Smooth muscle cell (in vitro differentiated cells): ENCODE results near the gene ADORA2B. TPM values are rescaled to one million over a fixed set of nuclear protein-coding genes. Genes with fewer than 3 reads are reported as not detected.

Source experiments
- DNase-seq: peaks from one replicate; lab custom pipeline; 2025; ENCODE audit not compliant: unreplicated experiment; lab: John Stamatoyannopoulos, UW
- H2AFZ ChIP-seq: fragments of 200-600 bp; sonication (generic); 2 replicates; pipeline ENCODE4 v1.6.0; 2016; ENCODE audit warnings: antibody characterized with exemption, low read depth, mild to moderate bottlenecking
- H3F3A ChIP-seq: fragments of 200-600 bp; sonication (generic); 2 replicates; pipeline ENCODE4 v1.6.0; 2017; ENCODE audit warnings: antibody characterized with exemption, low read depth
- H3K27ac ChIP-seq: fragments of 200-600 bp; sonication (generic); 2 replicates; pipeline ENCODE4 v1.5.1; 2016; ENCODE audit warnings: low read depth, mild to moderate bottlenecking
- H3K27me3 ChIP-seq: fragments of 200-600 bp; sonication (generic); 2 replicates; pipeline ENCODE4 v1.6.1; 2016; ENCODE audit warnings: low read depth, mild to moderate bottlenecking
- H3K36me3 ChIP-seq: fragments of 200-600 bp; sonication (generic); 2 replicates; pipeline ENCODE4 v1.5.1; 2016; ENCODE audit warnings: low read depth
- H3K4me1 ChIP-seq: fragments of 200-600 bp; sonication (generic); 2 replicates; pipeline ENCODE4 v1.5.1; 2016; ENCODE audit warnings: low read depth
- H3K4me2 ChIP-seq: fragments of 200-600 bp; sonication (generic); 2 replicates; pipeline ENCODE4 v1.6.0; 2016; ENCODE audit warnings: mild to moderate bottlenecking
- H3K4me3 ChIP-seq: fragments of 200-600 bp; sonication (generic); 2 replicates; pipeline ENCODE4 v1.5.1; 2016; ENCODE audit warnings: mild to moderate bottlenecking
- H3K79me2 ChIP-seq: fragments of 200-600 bp; sonication (generic); 2 replicates; pipeline ENCODE4 v1.6.0; 2016; ENCODE audit warnings: low read depth, mild to moderate bottlenecking
- H3K9ac ChIP-seq: fragments of 200-600 bp; sonication (generic); 2 replicates; pipeline ENCODE4 v1.6.0; 2016; ENCODE audit warnings: low read depth
- H3K9me3 ChIP-seq: fragments of 200-600 bp; sonication (generic); replicated peaks from 2 replicates; pipeline ENCODE4 v1.5.1; 2016; ENCODE audit warnings: low read depth
- H4K20me1 ChIP-seq: fragments of 200-600 bp; sonication (generic); 2 replicates; pipeline ENCODE4 v1.6.0; 2016; ENCODE audit warnings: low read depth
- WGBS: methylation state at CpG from one replicate; pipeline ENCODE4 v1.1.7; 2016; ENCODE audit warnings: low lambda C conversion rate; 5-methylcytosine and 5-hydroxymethylcytosine counted together
- polyA plus RNA-seq: library from polyadenylated mRNA; unstranded; fragments of >200 nt; fragmentation: Nextera tagmentation; extraction: Ambion mirVana; gene quantifications from 2 replicates; pipeline ENCODE4 v1.2.1, GENCODE V29; 2016
- total RNA-seq: library from RNA; depleted of rRNA; stranded (reverse); fragments of >200 nt; gene quantifications from 2 replicates; pipeline ENCODE4 v1.2.3, GENCODE V29; 2014
- TF ChIP-seq, protein P1 (sequence below): fragments of 200-600 bp; sonication (generic); IDR thresholded peaks from 2 replicates; pipeline ENCODE4 v1.5.1; 2017; ENCODE audit warnings: borderline replicate concordance, mild to moderate bottlenecking, antibody characterized with exemption; ENCODE audit not compliant: insufficient read depth, poor library complexity, severe bottlenecking

ADORA2B gene
- total and polyA plus RNA-seq, 2 experiments from 2014 or later: 14.2 to 17.0 TPM

DNA sequence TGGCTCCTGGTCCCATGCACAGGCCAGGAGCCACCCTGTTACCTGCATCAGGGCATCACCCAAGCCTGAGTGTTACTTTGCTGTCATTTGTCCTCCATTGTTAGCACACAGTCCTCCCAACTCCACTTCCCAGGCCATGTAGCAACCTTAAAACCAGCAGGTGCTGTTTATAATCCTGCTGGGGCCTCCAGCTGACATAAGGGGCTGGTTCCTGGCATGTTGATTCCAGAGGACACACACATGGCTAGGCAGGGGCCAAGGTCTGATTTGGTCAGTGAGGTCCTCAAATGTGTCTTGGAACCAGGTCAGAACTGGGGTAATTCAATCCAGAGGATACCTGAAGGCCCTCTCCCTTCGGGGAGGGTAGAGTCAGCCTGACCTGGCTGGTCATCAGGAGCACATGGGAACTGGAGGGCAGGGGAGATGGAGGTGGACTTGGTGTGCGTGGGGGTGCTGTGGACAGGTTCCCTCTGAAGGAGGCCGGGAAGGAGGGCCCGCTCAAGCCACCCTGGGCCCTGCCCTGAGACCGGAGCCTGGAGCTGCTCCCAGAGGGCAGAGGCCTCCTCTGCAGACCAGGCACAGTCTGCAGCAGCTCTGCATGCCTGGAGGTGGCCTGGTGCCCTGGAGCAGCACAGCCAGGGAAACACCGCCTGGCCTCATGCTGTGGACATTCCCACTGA lies 6.6 kb downstream of the ADORA2B start:
- WGBS: 99% methylated on average over 5 of the region's 6 CpGs
- no peak overlapping the region for H3K9ac ChIP-seq
- no peaks in the 10 kb centered on the region for H3K27me3 ChIP-seq
- H3K79me2 ChIP-seq: peaks cover 17% of the 10 kb centered on the region
- TF ChIP-seq, protein P1, sequence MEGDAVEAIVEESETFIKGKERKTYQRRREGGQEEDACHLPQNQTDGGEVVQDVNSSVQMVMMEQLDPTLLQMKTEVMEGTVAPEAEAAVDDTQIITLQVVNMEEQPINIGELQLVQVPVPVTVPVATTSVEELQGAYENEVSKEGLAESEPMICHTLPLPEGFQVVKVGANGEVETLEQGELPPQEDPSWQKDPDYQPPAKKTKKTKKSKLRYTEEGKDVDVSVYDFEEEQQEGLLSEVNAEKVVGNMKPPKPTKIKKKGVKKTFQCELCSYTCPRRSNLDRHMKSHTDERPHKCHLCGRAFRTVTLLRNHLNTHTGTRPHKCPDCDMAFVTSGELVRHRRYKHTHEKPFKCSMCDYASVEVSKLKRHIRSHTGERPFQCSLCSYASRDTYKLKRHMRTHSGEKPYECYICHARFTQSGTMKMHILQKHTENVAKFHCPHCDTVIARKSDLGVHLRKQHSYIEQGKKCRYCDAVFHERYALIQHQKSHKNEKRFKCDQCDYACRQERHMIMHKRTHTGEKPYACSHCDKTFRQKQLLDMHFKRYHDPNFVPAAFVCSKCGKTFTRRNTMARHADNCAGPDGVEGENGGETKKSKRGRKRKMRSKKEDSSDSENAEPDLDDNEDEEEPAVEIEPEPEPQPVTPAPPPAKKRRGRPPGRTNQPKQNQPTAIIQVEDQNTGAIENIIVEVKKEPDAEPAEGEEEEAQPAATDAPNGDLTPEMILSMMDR: no peak
- H3F3A ChIP-seq: peaks cover 2% of the 10 kb centered on the region
- H3K4me3 ChIP-seq: no peak overlapping the region
- no peak overlapping the region for H2AFZ ChIP-seq
- H3K4me1 ChIP-seq: no peaks in the 10 kb centered on the region
- no peak overlapping the region for H3K27ac ChIP-seq
- H3K9me3 ChIP-seq: no peaks in the 10 kb centered on the region
- H4K20me1 ChIP-seq: peaks cover 41% of the 10 kb centered on the region
- no peak for DNase-seq
- no peak overlapping the region for H3K4me2 ChIP-seq
- H3K36me3 ChIP-seq: no peaks in the 10 kb centered on the region

DNA sequence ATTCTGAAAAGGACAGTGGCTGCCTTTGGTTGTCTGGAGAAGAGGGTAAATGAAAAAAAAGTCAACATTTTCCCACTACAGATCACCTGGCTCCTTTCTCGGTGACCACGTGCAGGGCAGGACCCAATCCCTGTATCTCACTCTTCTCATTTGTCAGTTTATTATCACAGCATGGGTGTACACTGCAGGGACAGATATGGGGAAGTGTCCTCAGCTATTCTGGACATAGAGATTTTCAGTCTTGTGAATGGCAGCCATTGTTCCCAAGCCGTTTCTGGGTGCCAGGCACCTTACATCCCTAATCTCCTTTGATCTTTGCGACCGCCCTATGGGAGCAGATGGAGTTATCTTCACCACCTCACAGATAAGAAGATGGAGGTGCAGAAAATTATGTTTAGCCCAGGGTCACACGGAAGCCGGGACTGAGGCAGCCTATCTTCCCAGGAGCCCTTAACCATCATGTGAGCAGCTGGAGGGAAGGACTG lies 7.2 kb downstream of the ADORA2B start:
- no peak overlapping the region for H3K27ac ChIP-seq
- no peak for DNase-seq
- H3K36me3 ChIP-seq: no peaks in the 10 kb centered on the region
- peaks cover 22% of the 10 kb centered on the region for H3K79me2 ChIP-seq
- H3K4me1 ChIP-seq: no peaks in the 10 kb centered on the region
- 89% methylated on average over 7 of the region's 7 CpGs for WGBS
- H3K4me3 ChIP-seq: no peak overlapping the region
- no peak overlapping the region for H3K9ac ChIP-seq
- H3F3A ChIP-seq: no peaks in the 10 kb centered on the region
- TF ChIP-seq, protein P1: no peak
- no peaks in the 10 kb centered on the region for H3K27me3 ChIP-seq
- H3K9me3 ChIP-seq: no peaks in the 10 kb centered on the region
- no peak overlapping the region for H3K4me2 ChIP-seq
- no peak overlapping the region for H2AFZ ChIP-seq
- peaks cover 44% of the 10 kb centered on the region for H4K20me1 ChIP-seq

DNA sequence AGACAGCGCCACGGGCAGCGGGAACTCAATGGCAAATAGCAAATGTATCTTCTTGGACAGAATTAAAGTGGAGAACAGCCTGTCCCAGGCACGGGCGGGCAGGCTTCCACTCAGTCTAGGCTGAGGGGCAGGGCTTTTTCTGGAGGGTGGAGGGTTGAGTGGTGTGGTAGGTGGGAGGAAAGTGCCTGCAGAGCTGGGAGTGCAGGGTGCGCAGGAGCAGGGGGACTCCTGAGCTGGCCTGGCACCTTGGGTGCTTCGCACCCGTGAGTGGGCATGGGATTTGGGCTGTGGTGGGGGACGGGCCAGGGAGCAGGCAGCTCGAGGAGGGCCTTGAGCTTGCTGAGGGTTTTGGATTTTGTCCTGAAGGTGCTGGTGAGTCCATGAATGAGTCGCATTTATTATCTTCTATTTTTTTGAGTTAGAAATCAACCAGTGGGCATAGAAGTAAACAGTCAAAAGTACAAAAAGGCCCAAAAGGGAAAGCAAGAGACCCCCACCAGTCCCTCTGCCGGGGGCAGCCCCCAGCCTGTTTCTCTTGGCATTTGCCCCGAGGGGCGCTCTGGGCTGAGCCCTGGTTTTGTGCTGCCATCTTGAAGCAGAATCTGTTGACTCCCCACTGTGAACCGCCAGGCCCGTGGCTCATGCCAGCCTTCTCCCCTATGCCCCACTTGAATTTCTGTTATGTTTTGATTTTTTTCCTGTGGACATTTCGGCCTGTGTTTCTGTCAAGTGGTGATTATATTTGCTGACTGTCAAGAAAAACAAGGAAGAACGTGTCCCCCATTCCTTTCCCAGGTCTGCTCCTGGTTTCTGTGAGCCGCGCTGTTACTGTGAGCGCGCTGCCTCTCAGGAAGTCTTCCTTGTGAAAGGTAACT lies 8.2 kb downstream of the ADORA2B start:
- peaks cover 44% of the 10 kb centered on the region for H4K20me1 ChIP-seq
- H3K36me3 ChIP-seq: no peaks in the 10 kb centered on the region
- no peak overlapping the region for H3K4me3 ChIP-seq
- no peak for DNase-seq
- no peak overlapping the region for H3K27ac ChIP-seq
- no peak overlapping the region for H2AFZ ChIP-seq
- H3K9me3 ChIP-seq: no peaks in the 10 kb centered on the region
- H3K4me2 ChIP-seq: no peak overlapping the region
- no peaks in the 10 kb centered on the region for H3F3A ChIP-seq
- H3K79me2 ChIP-seq: peaks cover 16% of the 10 kb centered on the region
- H3K27me3 ChIP-seq: no peaks in the 10 kb centered on the region
- no peaks in the 10 kb centered on the region for H3K4me1 ChIP-seq
- 81% methylated on average over 22 of the region's 22 CpGs for whole genome bisulfite sequencing
- TF ChIP-seq, protein P1: no peak
- H3K9ac ChIP-seq: no peak overlapping the region
